Activated T-cell treated with anti-CD3 and anti-CD28 coated beads, Interleukin-2, amount 50 U/mL, for 1 hour (primary cell): ENCODE measurements around the gene CDH23.
"Not testable (repeated sequence)": the region's sequence is repeated elsewhere in the genome, so short reads cannot be mapped to it uniquely, and the experiment has no call there.

ENCODE experiments used
- DNase-seq: peaks from one replicate; pipeline ENCODE4 v3.0.0-alpha.2; 2020

CDH23 gene

DNA sequence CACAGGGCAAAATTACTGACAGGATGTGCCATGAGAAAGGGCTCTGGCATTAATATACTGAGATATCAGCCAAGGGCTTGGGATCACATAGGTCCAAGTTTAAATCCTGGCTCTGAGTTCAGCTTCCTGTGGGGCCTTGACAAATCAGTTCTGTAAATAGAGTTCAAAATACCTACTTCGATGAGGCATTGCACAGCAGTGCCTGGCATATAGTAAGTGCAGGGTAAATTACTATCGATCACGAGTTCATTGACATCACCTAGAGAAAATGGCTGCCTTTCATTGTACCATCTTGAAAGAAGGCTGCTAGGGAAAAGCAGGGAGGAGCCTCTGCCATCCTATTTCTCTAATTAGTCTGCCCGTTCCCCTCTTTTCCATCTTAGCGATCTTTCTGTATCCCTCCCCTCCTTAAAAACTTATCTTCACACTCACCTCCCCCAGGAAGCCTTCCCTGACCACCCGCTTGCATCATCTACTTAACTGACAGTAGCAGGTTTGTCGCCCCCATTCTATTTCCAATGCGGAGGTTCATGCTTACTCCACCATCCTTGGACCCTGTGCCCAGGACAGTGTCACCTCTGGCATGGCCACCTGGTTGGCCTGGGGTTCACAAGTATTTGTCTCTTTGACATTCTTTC lies 198.3 kb downstream of the CDH23 start:
- no peak for DNase-seq

DNA sequence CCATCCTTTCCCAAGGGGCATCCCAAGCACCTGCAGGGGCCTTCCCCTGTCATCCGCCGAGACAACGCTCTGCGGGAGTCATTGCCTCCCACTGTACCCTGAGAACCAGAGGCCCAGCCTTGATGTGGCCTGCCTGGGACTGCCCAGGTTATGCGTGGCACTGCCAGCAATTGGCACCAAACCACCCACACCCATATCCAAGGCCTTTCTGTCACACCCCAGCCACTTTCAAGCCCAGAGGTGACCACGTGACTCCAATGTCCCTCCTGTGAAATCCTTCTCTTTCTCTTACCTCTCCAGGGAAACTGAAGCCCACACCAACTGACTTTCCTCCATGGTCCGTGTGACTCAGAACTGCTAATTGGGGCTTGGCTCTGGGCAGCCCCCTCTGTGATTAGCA lies 198.9 kb downstream of the CDH23 start:
- no peak for DNase-seq

DNA sequence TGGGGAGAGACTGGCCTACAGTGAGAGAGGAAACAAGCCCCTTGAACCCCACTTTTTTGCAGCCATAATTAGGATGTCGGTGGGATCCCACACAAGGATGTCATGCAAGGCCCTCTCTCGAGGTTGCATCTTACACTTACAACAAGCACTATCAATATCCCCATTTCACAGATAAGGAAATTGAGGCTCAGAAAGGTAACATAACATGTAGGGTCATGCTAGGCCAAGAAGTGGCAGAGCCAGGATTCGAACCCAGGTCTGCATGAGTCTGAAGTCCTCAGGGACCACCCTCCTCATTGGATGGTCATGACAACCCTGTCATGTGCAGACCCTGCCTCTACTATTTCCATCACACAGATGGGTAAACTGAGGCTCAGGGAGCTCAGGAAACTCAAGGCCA lies 199.4 kb downstream of the CDH23 start:
- no peak for DNase-seq

DNA sequence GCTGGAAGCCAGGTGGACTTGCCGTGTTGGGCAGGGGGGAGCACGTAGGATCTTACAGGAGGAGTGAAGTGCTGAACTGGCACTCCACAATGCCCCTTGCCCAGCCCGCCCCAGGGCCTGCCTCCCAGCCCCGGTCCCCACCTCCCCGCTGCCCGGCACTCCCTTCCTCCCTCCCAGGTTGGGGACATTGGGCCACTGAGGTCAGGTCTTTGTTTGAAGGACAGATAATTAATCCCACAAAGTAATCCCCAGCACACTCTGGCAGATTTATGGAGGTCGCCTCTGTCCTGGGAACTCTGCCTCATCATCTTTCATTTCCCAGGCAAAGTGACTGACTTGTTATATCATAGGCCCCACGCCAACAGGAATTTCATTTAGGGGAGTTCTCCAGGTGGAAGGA lies 200.0 kb downstream of the CDH23 start:
- no peak for DNase-seq

DNA sequence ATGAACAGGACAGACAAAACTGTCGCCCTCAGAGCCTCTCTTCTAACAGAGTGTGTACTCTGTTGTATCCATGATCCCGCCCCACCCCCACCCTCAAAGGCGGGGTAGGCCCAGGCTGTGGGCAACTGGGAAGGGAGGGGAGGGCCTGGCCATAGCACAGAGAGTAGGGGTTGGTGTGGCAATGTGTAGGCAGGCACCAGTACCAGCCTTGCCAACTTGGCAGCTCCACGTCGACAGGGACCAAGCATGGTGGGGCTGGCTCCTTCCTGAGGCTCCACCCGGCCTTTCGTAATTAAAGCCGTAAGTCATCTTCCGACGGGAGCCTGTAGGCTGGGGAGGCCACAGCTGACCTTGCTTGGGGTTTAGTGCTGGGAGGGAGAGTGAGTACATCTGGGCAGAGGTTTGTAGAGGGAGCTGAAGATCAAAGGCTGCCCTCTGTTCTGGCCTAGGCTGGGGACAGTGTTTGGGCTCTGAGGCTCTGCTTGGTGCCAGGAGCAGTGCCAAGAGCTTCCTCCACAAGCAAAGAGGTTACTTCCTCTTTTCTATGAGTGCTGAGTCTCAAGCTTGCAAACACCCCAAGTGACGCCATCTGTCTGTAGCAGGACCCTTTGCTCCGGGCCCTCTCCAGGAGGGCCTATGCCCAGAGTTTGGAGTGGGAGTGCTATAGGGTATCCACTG lies 201.2 kb downstream of the CDH23 start:
- no peak for DNase-seq

DNA sequence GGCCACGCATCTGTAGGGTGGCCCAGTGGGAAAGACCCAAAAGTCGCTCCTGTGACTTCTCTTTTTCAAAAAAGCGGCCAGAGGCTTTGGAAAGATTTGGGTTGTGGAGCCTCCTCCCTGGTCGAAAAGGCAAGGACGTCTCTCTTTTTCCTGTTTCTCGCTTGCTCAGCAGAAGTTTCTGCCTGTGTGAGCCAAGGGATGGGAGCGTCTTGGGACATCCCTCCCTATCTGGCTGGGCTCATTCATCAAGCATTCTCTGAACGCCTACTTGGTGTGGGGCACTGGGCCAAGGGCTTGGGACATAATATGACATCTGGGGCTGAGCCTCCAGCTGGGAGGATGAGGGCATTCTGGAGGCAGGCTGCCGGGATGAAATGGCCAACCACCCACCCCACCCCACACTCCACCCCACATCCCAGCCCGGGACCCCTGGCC lies 201.9 kb downstream of the CDH23 start:
- DNase-seq = no peak

DNA sequence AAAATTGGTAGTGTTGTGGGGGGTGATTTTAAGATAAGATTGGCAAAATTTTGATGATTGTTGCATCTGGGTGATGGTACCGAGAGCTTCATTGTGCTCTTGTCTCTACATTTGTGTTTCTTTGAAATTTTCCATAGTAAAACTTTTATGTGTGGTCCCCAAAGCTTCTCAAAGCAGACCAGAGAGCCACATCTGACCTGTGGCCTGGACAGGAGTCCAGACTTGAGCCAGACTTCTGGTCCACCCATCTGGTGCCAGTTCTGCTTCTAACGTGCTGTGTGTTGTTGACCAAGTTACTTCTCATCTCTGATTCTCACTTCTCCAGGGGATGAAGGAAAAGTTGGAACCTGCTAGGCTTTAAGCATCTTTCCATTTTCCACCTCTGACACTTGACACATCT lies 202.8 kb downstream of the CDH23 start:
- DNase-seq = no peak

DNA sequence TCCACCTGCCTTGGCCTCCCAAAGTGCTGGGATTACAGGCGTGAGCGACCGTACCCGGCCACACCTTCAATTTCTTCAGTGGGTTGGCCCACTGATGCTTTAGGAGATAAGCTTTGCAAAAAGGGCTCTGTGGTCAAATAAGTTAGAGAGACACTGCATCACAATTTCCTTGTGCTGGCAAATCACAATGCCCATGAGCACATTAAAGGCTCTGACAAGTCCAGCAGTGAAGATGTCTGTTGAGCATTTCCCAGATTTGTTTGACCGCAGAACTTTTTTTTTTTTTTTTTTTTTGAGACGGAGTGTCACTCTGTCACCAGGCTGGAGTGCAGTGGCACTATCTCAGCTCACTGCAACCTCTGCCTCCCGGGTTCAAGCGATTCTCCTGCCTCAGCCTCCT lies 203.5 kb downstream of the CDH23 start:
- not testable (repeated sequence) for DNase-seq

DNA sequence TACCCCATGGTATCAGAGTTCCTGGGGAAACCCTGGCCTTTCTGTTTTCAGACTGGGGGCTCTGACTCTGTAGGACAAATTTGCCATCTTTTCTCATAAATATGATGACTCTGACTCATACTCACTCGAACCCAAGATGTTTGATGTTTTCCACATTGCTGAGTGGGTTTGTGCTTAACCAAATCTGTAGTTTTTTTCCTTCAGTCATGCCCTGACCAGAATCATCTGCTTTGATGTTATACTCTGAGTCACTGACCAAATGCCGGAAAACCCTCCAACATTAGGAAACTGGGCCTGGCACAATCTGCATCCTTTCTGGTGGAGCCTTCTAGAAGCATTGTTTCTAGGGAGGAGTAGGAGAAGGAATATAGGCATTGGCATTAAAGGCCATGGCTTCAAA lies 204.1 kb downstream of the CDH23 start:
- no peak for DNase-seq

DNA sequence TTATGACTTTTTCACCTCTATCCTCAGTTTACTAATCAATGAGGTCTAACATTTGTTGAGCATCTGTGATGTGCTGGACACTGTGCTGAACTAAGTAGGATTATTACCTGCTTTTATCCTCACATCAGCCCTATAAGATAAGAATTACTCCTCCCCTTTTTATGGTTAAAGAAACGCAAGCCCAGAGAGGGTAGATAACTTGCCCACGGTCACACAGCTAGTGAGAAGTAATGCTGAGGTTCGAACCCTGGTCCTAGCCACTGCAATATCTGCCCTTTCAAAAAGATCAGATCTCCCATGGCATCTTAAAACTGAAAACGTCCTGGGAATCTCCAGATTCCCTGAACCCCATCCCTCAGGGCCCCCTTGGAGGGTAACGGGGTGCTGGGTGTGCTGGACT lies 204.6 kb downstream of the CDH23 start:
- no peak for DNase-seq

DNA sequence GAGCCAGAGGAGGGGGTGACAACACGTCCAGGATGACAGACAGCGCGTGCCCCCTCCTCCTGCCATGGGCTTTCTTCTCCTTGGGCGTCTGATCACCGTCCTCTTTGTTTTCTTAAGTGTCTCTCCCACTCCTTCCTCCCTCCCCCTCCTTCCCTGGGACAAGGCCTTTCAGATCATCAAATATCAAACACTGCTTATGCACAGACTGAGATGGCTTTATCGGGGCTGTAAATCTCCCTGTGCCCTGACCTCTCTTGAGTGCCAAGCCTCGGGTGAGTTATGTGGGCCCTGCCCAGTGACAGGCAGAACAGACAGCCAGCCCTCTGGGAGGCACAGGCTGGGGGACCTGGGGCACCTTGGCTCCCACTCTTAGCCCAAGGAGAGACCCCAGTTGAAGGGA lies 206.4 kb downstream of the CDH23 start:
- no peak for DNase-seq

DNA sequence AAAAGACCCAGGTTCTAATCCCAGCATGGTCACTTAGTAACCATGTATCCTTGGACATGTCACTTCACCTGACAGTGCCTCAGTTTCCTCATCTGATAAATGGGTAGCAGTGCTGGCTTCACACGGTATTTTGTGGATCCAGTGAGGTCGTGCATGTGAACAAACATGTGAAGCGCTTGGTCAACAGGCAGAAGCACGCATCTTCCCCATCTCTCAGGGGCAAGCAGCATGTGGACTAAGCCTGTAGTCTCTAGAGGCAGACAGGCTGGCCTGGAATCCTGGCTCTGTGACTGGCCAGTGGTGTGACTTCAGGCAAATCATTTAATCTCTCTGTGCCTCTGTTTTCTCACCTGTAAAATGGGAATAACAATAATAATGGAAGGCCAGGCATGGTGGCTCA lies 207.0 kb downstream of the CDH23 start:
- no peak for DNase-seq

DNA sequence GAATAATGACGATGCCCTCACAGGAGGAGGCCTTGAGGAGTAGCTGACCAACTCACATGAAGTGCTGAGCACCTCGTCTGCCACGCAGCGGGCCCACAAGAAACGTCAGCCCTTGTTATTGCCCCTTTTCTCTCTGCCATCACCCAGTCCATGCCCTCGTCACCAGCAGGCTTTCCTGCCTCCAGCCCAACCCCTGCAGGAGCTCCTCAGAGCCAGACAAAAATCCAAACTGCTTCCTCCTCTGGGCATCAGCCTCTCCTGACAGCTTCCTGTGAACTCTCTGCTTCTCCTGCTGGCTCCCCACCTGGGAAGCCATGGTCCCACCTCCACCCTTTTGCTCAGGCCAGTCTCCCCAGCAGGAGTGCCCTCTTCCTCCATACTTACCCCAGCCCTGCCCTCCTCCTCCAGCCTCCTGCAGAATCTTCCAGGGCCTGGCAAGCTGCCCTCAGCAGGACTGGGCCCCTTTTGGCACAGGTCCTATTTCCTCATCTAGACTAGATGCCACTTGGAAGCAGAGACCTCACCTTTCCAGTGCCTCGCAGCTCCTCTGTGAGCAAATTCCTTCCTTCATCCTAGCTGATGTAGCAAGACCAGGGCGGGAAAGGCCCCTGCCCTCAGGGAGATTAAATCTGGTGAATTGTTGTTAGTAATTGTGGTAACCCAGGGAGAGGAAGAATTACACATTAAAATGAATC lies 207.8 kb downstream of the CDH23 start:
- no peak for DNase-seq

DNA sequence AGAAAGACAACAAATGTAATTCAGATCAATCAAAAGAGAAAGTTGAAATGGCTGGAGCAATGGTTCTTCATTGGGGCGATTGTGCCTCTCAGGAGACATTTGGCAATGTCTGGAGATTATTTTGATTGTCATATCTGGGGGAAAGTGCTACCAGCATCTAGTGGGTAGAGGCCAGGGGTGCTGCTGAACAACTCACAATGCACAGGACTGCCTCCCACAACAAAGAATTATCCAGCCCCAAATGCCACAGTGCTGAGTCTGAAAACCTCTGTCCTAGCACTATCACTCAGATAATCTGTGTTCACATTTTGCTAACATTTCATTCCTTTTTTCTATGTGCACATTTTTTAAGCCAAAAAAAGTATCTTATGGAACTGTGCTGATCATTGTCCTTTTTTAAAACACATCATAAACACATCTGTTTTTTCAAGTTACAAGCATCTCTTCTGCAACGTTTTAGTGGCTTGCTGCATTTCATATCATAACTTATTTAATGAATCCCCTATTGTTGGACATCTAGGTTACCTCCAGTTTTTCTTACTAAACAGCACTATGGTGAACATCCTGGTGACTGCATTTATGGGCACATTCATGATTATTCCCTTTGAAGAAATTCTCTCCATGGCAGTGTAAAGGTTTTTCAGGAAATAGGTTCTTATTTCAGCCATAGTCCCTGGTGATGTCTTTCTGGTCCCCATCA lies 208.7 kb downstream of the CDH23 start:
- no peak for DNase-seq

DNA sequence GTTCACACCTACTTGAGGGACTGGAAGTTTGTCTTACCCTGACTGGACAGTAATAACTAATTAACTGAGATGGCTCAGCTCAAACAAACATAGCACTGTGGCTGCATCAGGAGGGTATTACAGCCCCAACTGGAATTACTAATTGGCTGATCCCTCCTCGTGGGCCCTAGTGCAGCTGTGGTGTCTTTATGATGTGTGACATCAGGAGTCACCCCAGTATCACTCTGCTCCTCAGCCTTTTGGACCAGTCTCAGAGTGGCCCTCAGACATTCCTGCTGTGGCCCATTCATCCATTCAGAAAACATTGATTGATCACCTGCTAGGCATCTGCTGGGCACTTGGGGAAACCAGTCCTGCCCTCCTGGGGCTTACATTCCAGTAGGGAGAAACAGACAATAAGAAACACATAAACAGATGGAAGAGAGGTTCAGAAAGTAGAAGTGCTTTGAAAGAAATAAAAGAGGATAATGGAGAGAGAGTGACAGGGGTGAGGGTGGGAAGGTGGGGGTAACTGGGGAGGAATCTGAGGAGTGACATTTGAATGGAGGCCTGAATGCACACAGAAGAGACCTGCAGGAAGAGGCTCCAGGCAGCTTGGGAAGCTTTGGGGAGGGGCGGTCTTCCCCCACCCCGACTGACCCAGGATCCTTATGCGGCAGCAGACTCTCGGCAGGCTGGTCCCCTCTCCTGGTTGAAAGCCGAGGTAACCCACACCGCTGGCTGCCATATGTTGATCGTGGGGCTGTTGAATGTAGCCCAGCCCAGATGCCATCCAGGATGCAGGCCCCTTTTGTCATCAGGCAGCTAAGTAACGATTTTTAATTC lies 209.7 kb downstream of the CDH23 start:
- DNase-seq = no peak

DNA sequence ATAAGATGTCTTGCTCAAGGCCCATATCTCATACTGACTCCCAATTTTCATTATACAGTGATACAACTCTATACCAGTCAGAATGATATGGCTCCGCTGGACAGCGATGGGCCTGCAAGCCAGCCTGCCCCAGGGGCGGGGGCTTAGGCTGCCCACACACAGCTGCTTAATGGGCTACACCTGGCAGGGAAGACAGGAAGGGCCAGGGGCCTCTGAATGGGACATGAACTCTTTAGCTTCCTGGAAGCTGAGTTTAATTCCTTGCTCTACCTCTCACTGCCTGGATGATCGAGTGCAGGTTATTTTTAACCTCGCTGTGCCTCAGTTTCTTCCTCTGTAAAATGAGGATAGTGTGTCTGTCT lies 210.3 kb downstream of the CDH23 start:
- no peak for DNase-seq

DNA sequence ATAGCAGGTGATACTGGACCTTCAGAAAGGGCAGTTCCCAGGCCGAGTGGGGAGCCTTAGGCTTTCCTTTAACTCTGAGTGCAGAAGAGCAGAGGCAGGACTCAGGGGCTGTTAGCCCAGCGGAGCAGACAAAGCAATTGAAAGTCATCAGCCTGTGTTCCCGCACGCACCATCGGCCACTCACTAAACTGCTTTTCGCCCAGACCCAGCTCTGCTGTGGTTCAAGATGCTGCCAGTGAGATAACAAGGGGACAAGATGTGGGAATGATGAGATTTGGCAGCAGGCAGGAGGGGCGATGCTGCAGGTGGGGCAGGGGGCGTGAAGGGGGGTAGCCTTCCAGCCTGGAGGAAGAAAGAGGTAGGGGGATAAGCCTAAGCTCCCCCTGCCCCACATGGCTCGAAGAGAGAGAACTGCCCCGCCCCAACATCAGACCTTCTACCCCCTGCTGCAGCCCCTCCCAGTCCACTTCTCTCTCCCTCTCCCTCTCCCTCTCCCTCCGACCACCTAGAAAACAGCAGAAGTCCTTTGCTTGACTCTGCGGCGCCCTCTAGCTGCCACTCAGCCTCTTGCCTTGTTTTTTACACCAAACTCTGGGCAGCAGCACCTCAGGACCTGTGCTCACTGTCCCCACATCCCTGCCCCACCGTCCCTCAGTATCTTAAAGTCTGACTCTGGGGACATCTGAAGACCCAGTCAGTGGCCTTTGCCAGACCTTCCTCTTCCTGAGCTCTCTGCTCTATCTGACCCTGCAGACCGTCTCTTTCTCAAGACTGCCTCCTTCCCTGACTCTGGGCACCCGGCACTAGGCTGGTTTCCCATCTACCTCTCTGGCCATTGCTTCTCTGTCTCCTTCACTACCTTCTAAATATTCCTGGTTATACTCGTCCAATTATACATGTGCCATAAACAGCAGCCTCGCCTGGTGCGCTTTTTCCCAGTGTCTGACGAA lies 212.4 kb downstream of the CDH23 start:
- DNase-seq = peak; percentile 59

DNA sequence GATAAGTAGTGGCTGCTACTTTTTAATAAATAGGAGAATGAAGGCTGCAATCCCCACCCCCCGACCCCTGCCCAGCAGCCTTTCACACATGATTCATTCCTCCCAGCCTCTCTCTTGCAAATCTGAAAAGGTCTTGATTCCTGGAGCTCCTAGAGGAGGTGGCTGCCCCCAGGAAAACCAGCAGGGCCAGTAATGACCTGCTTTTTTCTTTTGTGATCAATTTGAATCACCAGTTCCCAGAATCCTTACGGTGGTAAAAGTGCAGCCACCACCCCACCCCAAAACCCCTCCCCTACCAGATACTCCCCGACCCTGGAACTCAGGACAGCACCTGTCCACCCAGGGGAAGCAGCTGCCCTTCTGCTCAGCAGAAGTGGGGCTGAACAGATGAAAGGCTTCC lies 213.9 kb downstream of the CDH23 start:
- no peak for DNase-seq

DNA sequence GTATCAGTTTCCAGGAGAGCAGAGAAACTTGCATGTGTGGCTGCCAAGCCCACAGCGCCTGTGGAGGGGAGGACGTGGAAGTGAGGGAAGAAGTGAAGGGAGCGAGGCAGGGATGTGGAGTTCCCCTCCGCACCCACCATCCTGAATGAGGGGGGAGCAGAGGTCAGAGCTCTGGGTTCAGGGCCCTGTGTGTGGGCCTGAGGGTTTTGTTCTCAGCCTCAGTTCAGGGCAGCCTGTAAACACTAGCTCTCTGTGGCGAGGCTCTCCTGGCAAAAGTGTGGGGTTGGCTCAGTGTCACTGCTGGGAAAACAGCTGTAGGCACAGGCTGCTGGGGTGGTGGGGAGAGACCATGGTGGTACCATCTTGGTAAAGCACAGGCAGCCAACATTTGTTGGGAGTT lies 214.4 kb downstream of the CDH23 start:
- no peak for DNase-seq

DNA sequence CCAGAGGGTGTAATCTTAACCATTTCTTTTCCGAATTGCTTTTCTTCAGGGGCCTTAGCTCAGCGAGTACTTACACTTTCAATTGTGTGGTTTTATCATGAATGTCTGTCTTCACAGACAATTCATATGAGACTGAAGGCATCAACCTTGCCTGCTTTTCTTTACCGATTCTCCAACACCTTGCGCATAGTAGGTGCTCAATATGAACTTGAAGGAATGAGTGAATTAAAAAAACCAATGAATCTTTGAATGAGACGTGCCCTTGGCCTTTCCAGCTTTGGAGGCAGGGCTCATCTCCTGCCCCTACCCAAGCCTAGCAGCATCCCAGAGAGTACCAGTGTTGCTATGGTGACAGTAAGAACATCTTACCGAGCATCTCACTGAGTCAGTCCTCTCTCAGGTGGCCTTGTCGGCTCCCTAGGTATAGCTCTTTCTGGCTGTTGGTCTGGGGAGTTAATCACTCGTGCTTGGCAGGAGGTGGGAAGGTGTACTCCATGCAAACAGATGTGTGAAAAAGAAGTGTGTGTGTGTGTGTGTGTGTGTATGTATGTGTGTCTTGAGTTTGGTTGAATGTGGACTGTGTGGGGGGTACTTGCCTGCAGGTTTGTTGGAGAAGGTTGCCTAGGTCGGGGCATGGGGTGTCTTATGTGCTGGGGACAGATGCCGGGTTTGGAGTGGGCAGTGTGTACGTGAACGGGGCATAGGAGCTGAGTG lies 215.1 kb downstream of the CDH23 start:
- no peak for DNase-seq

DNA sequence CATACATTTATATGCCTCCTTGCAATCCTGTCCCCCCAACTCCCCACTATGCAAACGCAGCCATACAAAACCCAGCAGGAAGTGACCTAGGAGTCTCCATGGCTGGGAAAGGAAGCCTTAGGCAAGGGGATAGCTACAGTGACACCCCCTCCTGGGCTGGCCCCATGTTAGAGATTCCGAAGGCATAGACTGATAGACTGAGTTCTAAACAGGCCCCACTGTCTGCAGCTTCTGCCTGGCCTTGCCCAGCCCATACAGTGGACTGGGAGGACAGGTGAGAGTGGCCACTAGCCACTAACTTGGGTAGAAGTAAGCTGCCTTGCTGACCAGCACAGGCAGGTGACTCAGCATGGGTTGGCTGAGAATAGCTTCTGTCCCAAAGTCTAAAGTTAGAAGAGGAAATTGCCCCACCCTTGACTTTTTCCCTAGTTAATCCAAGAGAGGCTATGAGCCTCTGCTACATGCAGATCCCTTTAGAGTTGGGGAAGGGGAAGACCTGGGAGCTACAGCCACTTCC lies 216.6 kb downstream of the CDH23 start:
- DNase-seq = no peak
